NOMO-1 (cell line): Measurements from ENCODE around the gene SLC2A4RG.

ENCODE experiments used
- DNase-seq, 2 experiments: peaks; one replicate each; lab custom pipeline; 2025; ENCODE audit not compliant: unreplicated experiment in 2 of 2; lab: John Stamatoyannopoulos, UW

The SLC2A4RG gene

DNA sequence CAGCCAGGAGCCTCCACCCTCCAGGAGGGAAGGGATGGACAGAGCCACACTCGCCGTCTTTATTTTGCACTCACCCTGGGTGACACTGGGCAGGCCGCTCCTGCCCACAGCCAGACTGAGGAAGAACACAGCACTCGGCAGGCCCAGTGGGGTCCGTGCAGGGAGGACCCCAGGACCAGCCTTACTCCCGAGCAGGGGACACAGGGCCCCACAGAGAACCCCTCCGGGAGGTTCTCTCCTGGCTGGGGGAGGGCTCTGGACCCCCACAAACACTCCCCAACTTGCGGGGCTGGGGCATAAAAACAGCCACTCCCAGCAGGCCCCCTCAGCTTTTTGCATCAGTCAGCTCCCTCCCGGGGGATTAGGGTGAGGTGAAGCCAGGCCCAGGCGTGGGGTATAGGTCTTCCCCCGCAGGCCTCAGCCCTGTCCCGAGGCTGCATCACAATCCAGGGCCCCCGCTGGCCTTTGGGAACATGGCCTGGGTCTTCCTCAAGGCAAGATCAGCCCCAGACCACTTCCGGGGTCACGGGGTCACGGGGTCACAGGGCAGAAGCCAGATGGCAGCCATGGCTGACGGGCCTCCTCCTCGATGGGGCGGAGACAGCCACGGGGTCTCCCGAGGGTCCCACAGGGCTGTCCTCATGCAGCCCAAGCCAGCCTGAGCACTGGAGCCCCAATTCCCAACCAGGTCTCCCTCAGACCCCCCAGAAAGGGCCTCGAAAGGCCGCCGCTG lies 39.9 kb upstream of the SLC2A4RG start:
- DNase-seq, result no peak

DNA sequence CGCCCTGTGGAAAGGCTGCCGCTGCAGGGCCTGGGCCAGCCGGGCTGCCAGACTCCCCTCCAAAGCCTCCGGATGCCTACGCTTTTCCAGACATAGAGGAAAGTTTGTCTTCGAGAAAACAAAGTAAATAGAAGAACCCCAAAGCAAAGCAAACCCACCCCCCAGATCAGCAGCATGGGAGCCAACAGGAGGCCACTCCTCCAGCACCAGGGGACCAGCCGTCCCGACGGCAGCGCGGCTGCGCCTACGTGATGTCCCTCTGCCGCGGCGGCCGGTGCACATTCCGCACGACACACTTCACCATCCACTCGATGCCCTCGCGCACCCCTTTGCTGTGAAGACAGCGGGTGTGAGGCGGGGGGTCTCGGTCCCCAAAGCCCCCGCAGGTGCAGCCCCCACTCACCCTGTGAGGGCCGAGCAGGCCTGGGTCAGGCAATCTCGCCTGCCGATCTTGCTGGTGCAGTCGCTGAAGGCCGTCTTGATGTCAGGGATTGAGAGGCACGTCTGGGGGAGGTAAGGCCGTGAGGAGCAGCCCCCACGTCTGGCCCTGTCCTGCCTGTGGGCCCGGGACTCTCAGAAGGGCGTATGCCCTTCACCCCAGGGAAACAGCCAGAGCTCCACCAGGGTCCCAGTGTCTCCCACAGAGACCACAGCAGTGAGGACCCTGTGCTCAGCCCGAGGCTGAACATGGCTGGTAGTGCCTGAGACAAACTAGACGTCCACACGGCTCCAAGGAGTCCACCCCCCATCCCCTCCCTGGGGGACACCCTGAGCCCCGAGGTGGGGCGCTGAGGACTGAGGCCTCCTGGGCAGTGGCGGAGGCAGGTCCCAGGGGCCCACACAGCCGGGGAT lies 39.2 kb upstream of the SLC2A4RG start:
- no peak for DNase-seq

DNA sequence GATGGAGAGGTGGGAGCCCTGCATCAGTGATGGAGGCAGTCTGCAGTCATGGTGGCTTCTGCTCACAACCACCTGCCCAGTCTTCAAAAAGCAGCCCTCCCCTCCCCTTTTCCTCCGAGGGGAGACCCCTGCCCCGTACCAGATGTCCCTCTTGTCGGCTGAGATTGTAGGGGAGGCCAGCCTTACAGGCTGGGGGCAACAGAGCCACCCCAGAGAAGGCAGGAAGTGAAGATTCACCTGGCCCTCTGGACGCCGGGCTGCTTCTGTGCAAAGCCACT lies 38.6 kb upstream of the SLC2A4RG start:
- no peak for DNase-seq

DNA sequence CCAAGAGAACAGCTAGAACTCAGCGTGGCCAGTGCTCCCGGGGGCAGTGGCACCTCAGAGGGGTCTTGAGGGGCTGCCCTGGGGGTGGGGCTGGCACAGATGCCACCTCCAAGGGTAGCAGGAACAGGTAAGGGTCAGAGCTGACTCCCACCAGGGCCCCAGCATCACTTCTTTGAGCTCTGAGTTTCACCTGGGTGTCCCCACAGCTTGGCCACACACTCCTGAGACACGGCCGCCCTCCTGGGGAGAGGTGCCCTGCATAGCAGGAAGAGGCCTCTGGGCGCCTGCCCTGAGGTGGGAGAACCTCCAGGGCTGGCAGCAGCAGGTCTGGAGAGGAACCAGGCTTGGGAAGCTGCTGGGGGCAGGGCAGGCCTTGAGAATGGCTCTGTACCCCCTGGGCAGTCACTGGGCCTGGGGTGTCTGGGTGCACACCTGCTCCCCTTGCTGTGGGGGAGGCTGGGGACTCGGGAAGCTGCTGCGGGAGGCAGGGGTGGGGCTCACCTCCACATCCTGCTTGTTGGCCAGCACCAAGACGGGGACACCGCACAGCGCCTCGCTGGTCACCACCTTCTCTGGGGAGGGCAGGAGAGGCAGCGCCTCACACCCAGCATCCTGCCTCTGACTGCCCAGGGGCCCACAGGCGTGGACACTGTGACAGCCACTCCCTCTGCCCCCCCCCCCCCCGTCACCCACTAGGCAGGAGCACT lies 38.1 kb upstream of the SLC2A4RG start:
- DNase-seq, result no peak

DNA sequence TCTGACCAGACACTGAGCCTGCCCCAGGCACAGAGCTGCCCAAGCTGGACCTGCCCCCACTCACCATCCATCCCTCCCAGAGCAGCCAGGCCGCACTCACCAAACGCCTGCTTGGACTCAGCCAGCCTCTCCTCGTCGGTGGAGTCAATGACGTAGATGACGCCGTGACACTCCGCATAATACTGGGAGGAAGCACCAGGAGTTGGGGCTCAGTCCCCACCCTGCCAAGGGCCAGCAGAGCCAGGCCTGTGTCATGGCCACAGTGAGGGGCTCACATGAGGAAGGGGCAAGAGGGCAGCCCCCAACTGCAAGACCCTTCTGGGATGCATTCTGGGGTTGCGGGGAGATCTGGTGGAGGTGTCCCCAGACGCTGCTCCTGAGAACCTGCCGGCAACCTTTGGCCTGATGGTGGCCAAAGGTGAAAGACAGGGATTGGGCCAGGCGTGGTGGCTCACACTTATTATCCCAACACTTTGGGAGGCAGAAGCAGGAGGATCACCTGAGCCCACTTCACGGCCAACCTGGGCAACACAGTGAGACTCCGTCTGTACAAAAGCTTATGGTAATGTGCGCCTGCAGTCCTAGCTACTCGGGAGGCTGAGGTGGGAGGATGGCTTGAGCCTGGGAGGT lies 37.4 kb upstream of the SLC2A4RG start:
- DNase-seq, result no peak

DNA sequence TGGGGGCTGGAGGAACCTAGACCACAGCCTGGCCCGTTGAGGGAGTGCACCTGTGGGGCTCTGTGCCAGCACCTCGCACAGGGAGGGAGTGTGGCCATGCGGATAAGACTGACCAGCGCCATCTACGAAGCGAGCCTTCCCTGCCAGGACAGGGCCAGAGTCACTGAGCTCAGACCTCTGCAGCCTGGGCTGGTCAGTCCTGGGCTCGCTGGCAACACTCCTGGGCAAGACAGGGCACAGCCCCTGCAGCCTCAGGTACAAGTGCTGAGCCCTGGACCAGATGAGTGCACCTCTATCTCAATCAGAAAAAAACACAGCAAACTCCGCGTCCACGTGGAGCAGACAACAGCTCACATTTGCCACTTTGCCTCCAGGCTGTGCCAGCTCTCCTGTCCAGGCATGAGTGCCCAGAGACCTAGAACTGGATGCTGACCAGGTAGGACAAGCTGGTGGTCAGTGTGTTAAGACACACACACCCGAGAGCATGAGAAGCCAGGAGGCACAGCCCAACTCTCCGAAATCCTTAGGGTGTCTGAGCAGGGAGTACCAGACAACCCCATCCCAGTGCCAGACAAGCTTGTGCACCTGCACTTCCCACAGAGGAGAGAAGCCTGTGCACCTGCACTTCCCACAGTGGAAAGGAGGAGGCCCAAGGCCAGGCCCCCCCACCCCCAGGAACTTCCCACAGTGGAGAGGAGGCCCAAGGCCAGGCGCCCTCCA lies 36.7 kb upstream of the SLC2A4RG start:
- no peak for DNase-seq

DNA sequence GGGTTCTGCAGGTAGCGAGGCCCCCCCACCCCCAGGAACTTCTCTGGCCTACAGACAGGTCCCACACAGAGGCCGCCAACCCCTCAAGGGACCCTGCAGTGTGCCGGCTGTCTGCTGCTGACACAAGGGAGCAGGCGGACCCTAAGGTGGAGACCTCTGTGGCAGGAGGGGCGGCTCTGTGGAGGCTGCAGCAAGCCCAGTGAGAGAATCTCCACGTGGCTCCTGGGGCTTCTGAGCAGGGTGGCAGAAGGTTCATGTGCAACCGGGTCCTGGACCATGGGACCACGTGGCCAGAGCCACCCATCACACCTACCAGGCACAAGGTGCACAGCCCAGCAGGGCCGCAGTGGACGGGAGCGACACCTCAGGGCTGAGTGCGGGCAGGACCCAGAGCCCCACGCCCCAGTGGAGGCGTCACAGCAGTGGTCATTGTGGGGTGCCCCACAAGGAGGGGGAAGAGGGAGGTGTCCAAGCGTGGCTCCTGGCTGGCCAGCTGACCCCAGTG lies 36.1 kb upstream of the SLC2A4RG start:
- DNase-seq, result no peak

DNA sequence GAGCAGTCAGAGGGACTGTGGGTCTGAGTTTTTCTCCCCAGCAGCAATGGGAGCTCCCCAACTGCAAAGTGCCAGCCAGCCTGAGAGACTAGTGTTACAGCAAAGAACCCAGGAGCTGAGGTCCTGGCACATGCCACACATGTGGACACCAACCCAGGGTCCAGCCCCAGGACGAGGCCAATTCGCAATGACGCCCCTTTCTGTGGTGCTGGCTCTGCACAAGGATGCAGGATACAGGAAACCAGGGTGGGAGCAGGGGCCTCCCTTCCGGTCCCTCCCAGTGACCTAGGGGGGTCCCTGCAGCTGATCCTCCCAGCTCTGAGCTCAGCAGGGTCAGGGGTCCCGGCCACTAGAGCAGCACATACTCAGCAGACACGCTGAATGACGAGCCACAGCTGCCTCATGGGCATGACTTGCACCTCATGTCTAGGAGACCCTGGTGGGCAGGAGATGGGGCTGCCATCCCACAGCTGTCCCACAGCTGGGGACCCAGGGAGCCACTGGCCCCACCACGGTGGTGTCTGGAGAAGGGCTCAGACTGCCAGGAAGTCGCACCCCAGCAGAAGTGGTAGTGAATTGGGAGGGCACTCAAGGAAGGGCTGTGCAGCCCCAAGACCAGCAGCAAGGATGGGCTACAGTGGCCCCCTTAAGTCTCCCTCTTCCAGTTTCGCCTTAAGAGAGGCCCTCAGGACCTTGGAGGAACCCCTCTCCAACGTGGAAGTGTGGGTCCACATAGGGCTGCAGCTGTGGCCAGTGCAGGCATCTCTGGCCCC lies 35.4 kb upstream of the SLC2A4RG start:
- DNase-seq, result no peak

DNA sequence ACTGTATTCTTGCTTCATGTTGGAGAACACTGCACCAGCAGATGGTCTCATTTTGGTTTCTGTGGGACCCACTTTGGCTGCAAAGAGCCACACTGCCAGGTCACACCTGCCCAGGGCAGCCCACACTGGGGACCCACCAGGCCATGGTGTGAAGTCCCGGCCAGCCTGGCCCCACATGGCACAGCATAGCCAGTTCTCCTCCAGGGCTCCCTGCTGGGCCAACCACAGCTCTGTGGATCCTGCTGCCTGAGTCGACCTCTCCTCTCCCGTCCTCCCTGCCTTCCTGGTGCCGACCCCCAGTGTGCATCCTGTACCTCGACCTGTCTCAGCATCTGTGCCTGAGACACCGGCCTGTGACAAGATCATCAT lies 34.8 kb upstream of the SLC2A4RG start:
- no peak for DNase-seq

DNA sequence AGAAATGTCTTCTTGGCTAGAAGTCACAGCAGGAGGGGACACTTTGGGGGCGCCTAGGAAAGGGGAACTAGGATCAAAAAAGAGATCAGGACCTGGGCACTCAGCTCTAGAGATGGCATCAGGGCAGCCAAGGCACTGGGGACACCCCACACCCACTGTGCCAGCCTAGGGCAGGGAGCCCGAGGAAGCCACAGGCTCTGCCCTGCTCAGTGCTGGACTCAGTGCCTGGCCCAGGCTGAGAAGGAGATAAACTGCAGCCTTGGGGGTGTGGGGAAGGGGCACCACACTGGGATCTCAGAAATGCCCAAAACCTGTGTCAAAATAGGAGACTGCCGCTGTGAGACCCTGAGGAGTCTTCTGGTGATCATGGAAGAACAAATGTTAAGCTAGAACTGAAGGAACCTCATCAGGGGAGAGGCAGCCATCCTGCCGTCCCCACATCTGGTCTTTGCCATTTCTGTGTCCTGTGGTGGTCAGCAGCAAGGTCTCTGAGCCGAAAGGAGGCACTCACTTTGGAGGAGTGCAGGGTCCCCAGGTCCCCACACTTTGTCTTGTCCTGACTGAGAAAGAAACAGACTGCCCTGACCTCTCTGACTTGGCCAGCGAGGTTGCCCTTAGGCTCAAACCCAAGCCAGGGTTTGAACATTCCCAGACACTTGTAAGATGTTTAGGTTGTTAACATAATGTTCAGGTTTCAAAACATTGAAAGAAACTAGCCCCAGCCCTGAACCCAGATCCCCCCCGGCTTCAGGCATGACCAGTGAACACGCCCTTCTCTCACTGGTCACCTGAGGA lies 34.1 kb upstream of the SLC2A4RG start:
- no peak for DNase-seq

DNA sequence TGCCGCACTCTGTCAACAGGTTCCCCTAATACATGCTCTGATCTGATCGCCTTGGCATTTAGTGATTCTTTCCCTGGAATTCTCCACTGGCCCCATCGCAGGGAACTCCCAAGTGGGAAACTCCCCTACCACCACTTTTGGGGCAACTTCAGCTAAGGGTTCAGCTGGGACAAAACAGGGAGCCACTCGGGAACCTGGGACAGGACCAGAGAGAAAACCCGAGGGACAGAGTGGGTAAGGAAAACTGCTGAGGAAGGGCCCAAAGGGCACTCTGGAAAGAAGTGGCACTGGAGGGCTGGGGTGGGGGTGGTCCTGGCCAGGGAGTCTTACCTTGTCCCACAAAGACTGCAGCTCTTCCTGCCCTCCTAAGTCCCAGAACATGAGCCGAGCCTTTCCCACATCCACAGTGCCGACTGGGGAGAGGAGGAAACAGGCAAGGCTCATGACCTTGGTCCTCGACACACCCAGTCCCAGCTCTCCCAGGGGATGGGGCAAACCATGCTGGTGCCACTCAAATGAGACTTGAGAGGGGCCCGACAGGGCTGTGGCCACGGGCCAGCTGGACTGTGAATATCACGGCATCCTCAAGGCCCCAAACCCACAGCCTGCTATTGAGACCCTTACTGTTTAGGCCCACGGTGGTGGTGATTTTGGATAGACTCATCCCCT lies 33.4 kb upstream of the SLC2A4RG start:
- no peak for DNase-seq

DNA sequence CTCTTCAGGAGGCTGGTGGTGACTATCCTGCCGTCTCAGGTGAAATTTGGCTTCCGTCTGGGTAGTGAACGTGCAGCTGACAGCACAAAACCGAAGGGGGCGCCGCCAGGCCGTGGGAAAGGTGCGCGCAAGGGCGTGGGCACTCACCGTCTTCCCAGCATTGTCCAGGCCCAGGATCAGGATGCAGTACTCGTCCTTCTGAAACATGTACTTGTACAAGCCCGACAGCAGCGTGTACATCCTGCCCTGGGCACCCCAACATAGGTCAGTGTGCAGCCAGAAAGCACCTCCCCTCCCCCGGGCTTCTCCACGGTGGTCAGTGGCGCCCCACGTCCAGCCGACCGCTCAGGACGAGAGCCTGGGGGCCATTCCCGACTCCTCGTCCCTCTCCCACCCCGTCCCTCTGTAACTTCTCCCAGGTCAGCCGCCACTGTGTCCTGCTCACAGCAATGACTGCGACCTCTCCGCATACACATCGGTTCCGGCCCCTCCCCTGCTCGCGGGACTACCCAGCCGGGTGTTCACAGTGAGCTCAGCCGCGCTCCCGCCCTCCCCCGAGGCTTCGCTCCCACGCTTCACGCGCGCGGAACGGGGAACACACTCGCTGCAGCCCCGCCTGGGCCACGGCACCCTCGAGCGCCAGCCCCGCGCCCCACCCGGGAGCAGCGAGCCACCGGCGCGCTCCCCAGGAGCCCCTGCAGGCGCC lies 32.6 kb upstream of the SLC2A4RG start:
- DNase-seq, result peak; percentile 15 to 47

DNA sequence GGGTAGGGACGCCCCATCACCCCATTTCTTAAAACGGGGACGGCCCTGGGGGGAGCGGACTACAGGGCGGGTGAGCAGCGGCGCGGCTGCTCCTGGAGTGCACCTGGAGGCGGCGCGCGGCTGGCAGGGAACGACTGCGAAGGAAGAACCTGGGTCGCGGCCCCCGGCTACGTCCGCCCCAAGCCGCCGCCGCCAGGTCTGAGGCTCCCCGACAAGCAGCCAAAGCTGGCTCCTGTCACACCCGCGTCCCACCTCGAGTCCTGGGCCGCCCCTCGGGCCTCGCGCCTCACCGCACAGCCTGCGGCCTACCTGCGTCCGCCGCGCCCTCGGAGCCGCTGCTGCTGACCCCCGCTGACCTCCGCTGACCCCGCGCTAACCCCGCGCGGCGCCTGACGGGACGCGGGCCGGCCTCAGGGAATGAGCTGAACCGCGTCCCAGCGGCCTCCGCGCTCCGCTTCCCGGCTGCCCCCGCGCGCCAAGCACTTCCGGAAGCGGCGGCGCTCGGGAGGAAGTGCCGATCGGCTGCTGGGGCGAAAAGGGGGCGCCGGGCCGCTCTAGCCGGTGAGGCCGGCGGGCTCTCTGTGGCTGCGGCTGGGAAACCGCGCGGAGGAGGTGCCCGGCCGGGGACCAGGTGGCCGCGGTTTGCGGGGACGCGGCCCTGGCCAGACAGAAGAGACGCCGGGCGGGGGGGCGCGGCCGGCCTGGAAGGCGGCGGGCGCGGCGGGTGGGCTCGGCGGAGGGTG lies 31.8 kb upstream of the SLC2A4RG start, which contains the start of the genes ARFRP1 and ZGPAT:
TSS of gene ARFRP1 (minus strand) at position 419 of the 743 bp plus-strand sequence. CDS start 885 bp downstream, outside the sequence.
TSS of gene ZGPAT (plus strand) at position 482 of the 743 bp plus-strand sequence. CDS start 542 bp downstream, outside the sequence.
- DNase-seq, result peak; percentile 86 to 92

DNA sequence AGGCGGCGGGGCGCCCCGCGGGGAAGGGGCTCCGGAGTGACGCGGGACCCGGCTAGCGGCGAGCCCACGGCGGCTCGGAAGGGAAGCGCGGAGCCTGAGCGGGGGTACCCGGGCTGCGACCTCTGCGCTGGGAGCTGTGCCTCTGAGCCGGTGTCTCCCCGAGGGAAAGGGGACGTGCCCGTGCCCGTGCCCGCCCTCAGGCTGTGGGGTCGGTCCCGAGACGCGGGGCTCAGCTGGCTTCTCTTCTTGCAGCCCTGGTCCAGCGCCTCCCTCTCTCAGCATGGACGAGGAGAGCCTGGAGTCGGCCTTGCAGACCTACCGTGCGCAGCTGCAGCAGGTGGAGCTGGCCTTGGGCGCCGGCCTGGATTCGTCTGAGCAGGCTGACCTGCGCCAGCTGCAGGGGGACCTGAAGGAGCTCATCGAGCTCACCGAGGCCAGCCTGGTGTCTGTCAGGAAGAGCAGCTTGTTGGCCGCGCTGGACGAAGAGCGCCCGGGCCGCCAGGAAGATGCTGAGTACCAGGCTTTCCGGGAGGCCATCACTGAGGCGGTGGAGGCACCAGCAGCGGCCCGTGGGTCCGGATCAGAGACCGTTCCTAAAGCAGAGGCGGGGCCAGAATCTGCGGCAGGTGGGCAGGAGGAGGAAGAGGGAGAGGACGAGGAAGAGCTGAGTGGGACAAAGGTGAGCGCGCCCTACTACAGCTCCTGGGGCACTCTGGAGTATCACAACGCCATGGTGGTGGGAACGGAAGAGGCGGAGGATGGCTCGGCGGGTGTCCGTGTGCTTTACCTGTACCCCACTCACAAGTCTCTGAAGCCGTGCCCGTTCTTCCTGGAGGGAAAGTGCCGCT lies 31.1 kb upstream of the SLC2A4RG start:
- DNase-seq, result no peak

DNA sequence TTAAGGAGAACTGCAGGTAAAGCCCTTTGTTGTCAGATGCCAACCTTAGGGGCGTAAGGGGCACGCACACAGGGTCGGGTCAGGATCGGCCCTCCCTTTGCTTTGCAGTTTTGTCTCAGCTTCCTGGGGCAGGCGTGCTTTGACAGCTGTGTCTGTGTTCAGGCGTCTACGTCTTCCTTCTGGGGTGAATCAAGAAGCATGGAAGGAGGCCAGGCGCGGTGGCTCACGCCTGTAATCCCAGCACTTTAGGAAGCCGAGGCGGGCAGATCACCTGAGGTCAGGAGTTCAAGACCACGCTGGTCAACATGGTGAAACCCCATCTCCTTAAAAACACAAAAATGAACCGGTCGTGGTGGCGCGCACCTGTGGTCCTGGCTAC lies 30.4 kb upstream of the SLC2A4RG start:
- DNase-seq, result no peak

DNA sequence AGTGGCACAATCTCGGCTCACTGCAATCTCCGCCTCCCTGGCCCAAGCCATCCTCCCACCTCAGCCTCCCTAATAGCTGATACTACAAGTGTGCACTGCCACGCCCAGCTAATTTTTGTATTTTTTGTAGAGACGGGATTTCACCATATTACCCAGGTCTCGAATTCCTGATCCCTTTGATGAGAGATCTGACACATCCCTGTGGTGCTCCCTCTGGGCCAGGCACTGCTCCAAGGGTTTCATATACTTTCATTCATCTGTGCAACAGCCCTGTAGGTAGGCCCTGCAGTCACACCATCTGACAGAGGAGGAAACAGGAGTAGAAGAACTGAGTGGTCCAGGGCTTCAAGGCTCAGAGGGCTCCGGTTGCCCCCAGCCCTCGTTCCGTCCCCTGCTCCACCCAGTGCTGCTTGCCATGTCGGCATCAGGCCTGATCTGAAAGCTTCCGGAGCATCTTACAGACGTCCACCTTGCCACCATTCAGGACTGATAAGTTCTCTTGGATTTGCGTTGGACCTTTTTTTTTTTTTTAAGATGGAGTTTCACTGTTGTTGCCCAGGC lies 28.4 kb upstream of the SLC2A4RG start:
- no peak for DNase-seq
